GM12878 (cell line): ENCODE results near the gene SMIM38. TPM values are rescaled to one million over a fixed set of nuclear protein-coding genes. Genes with fewer than 3 reads are reported as not detected.

ENCODE experiments used
- ATAC-seq: fragments of 200-7000 bp; cut with Tn5 transposase; 3 replicates; pipeline ENCODE4 v1.9.1; 2020; ENCODE audit warnings: mild to moderate bottlenecking, moderate library complexity
- BruUV-seq: library from RNA; stranded (reverse); fragments of 400-500 nt; replicated peaks from 2 replicates; lab custom pipeline; 2021; lab: Mats Ljungman, UMichigan
- CTCF ChIA-PET: fragments of 300-600 bp; sonication (Branson Sonifier 250); formaldehyde crosslinking; extraction: SDS; loops from one replicate; lab custom pipeline; 2021; ENCODE audit warnings: inconsistent platforms; lab: Yijun Ruan, JAX
- POLR2A ChIA-PET: fragments of 350-600 bp; formaldehyde crosslinking; extraction: SDS; loops from one replicate; lab custom pipeline; 2021; ENCODE audit warnings: inconsistent platforms; lab: Charles Lee
- RAD21 ChIA-PET: fragments of 300-600 bp; sonication (Branson Sonifier 250); formaldehyde crosslinking; loops from one replicate; lab custom pipeline; 2023; ENCODE audit warnings: antibody characterized with exemption; ENCODE audit not compliant: unreplicated experiment; lab: Charles Lee
- SMC1A ChIA-PET: fragments of 300-600 bp; sonication (Branson Sonifier 250); formaldehyde crosslinking; loops from one replicate; lab custom pipeline; 2023; ENCODE audit not compliant: unreplicated experiment, uncharacterized antibody; lab: Charles Lee
- DNase-seq: peaks from one replicate; pipeline ENCODE4 v3.0.0-alpha.2; 2011; ENCODE audit warnings: low read depth, low spot score
- FAIRE-seq: peaks from 3 replicates; lab custom pipeline; 2011; peaks lifted over from hg19 to GRCh38; lab: Jason Lieb, UNC
- H2AFZ ChIP-seq: 2 replicates; pipeline ENCODE4 v1.6.0; 2011; ENCODE audit warnings: low read depth, low read length, control low read depth; ENCODE audit not compliant: control insufficient read depth
- H3K27ac ChIP-seq: 2 replicates; pipeline ENCODE4 v1.5.1; 2011; ENCODE audit warnings: control low read depth; ENCODE audit not compliant: control insufficient read depth, insufficient read depth
- H3K27me3 ChIP-seq, 2 experiments: replicated peaks in 1 of 2; 2 replicates each; pipeline versions ENCODE4 v1.6.0 to v1.6.1; 2011; ENCODE audit warnings: low read length in 1 of 2; ENCODE audit not compliant: control insufficient read depth in 2 of 2, insufficient read depth in 2 of 2
- H3K36me3 ChIP-seq, 2 experiments: 2 replicates each; pipeline ENCODE4 v1.5.1; 2011; ENCODE audit warnings: low read length in 1 of 2; ENCODE audit not compliant: control insufficient read depth in 2 of 2, insufficient read depth in 2 of 2
- H3K4me1 ChIP-seq: 2 replicates; pipeline ENCODE4 v1.6.1; 2011; ENCODE audit warnings: mild to moderate bottlenecking, low read length, moderate library complexity, mixed read lengths; ENCODE audit not compliant: control insufficient read depth, insufficient read depth
- H3K4me2 ChIP-seq: 2 replicates; pipeline ENCODE4 v1.6.0; 2011; ENCODE audit warnings: control low read depth; ENCODE audit not compliant: control insufficient read depth, insufficient read depth
- H3K4me3 ChIP-seq: fragments of 200-600 bp; sonication (generic); 2 replicates; pipeline ENCODE4 v1.5.1; 2016
- H3K79me2 ChIP-seq: 2 replicates; pipeline ENCODE4 v1.6.0; 2011; ENCODE audit warnings: low read length; ENCODE audit not compliant: control insufficient read depth, insufficient read depth
- H3K9ac ChIP-seq: 2 replicates; pipeline ENCODE4 v1.8.0; 2011; ENCODE audit warnings: low read length, control low read depth, mixed read lengths; ENCODE audit not compliant: control insufficient read depth, insufficient read depth
- H3K9me3 ChIP-seq: replicated peaks from 3 replicates; pipeline ENCODE4 v1.5.1; 2011; ENCODE audit warnings: mild to moderate bottlenecking, low read length; ENCODE audit not compliant: control insufficient read depth, insufficient read depth
- H4K20me1 ChIP-seq: 2 replicates; pipeline ENCODE4 v1.6.0; 2011; ENCODE audit not compliant: control insufficient read depth, insufficient read depth
- ASH2L ChIP-seq: fragments of 300-600, 200-600 bp; sonication (generic); IDR thresholded peaks from 2 replicates; pipeline ENCODE4 v1.6.1; 2017; ENCODE audit warnings: low read depth, mild to moderate bottlenecking, borderline replicate concordance
- CHD2 ChIP-seq: IDR thresholded peaks from 2 replicates; pipeline ENCODE4 v1.6.1; 2011; ENCODE audit warnings: low read depth, low read length, improper control_type of control experiment, borderline replicate concordance
- E4F1 ChIP-seq: fragments of 450-650 bp; IDR thresholded peaks from 2 replicates; pipeline ENCODE4 v1.6.1; 2018; ENCODE audit warnings: borderline replicate concordance, mild to moderate bottlenecking; ENCODE audit not compliant: partially characterized antibody
- EP300 ChIP-seq, 2 experiments: fragments of 150-350 bp in 1 of 2; IDR thresholded peaks; 2 replicates each; pipeline ENCODE4 v1.6.1; 2011 to 2012; ENCODE audit warnings: low read depth in 2 of 2, low read length in 2 of 2, borderline replicate concordance in 1 of 2, improper control_type of control experiment in 1 of 2, inconsistent platforms in 1 of 2; ENCODE audit not compliant: control insufficient read depth in 1 of 2
- SRF ChIP-seq, 2 experiments: IDR thresholded peaks; 2 replicates each; pipeline ENCODE4 v1.6.1; 2011; ENCODE audit warnings: low read depth in 2 of 2, low read length in 2 of 2, mild to moderate bottlenecking in 1 of 2, moderate library complexity in 1 of 2
- ZNF24 ChIP-seq: fragments of 450-650 bp; IDR thresholded peaks from 2 replicates; pipeline ENCODE4 v1.6.1; 2017; ENCODE audit warnings: antibody characterized with exemption, mild to moderate bottlenecking
- WGBS: methylation state at CpG from one replicate; pipeline ENCODE4 v1.1.6; 2016; ENCODE audit warnings: low lambda C conversion rate; ENCODE audit not compliant: insufficient replicate concordance, insufficient coverage; ENCODE audit errors: missing lambda C conversion rate; 5-methylcytosine and 5-hydroxymethylcytosine counted together
- in situ Hi-C: fragments of 300-500 bp; cut with MboI; formaldehyde crosslinking; loops from 9 replicates; pipeline ENCODE4 v1.14.3; 2018; ENCODE audit warnings: mixed read lengths
- intact Hi-C: fragments of 100-400 bp; cut with micrococcal nuclease; formaldehyde crosslinking; loops from one replicate; pipeline ENCODE4 v1.14.2; 2022; ENCODE audit not compliant: unreplicated experiment
- polyA plus RNA-seq, 11 experiments: library from polyadenylated mRNA; depleted of rRNA in 4 of 11; unstranded in 6 of 11; stranded (reverse) in 5 of 11; fragments of >200 nt; fragmentation: Nextera tagmentation in 4 of 11; fragmentation: Illumina TruSeq in 1 of 11; extraction: Ambion mirVana in 4 of 11; extraction: Trizol in 1 of 11; gene quantifications; 1 replicate in 1 of 11; 2 replicates in 10 of 11; pipeline versions ENCODE4 v1.2.1 to v1.2.3, GENCODE V29; 2011 to 2016; ENCODE audit warnings: inconsistent platforms in 2 of 11, missing spikeins in 2 of 11, low read depth in 1 of 11
- total RNA-seq, 4 experiments: library from RNA; depleted of rRNA in 3 of 4; stranded (reverse); fragments of >200 nt in 3 of 4; fragmentation: Illumina TruSeq in 1 of 4; extraction: Trizol in 1 of 4; gene quantifications; 2 replicates each; pipeline versions ENCODE4 v1.2.1 to v1.2.3, GENCODE V29; 2013 to 2021
- TF ChIP-seq, protein P1 (sequence below): fragments of 450-650 bp; IDR thresholded peaks from 2 replicates; pipeline ENCODE4 v1.6.1; 2017; ENCODE audit warnings: low read depth, mild to moderate bottlenecking, moderate library complexity
- TF ChIP-seq, protein P2 (sequence below): fragments of 450-650 bp; formaldehyde crosslinking; IDR thresholded peaks from 2 replicates; pipeline ENCODE4 v1.5.0; 2022; ENCODE audit warnings: mild to moderate bottlenecking, missing genetic modification characterization
- TF ChIP-seq, protein P3 (sequence below): IDR thresholded peaks from 2 replicates; pipeline ENCODE4 v1.6.1; 2011; ENCODE audit warnings: low read depth, mild to moderate bottlenecking, low read length, moderate library complexity, borderline replicate concordance; ENCODE audit errors: extremely low read depth
- TF ChIP-seq, protein P4 (sequence below): fragments of 450-650 bp; IDR thresholded peaks from 2 replicates; pipeline ENCODE4 v1.6.1; 2017; ENCODE audit warnings: mild to moderate bottlenecking, moderate library complexity

SMIM38 gene
- total and polyA plus RNA-seq, 10 of the 15 experiments (the other 5 are each of a cell fraction or from before 2014, with no cell fraction given), result 0.15 to 5.0 (median 2.1) TPM; not detected in 1

- Histone ChIP-seq H3K9me3 (peaks cover 10% of the 10 kb centered on the region), H3K27me3 (no peaks in the 10 kb centered on the region), H3K4me3 (no peak overlapping the region), H4K20me1 (no peaks in the 10 kb centered on the region), H3K27ac (no peak overlapping the region), H3K4me1 (peaks cover 4% of the 10 kb centered on the region; the same call in 1 of the 2 replicates), H3K4me2 (no peak overlapping the region), H3K36me3 (no peaks in the 10 kb centered on the region), H3K79me2 (no peaks in the 10 kb centered on the region), H3K9ac (no peak overlapping the region), H2AFZ (no peak overlapping the region)
- CTCF ChIA-PET, result no interaction called here
- in situ Hi-C loops (no loop called here), intact Hi-C loops (no loop called here)
- FAIRE-seq (no peak), ATAC-seq (no peak), DNase-seq (no peak)
- POLR2A ChIA-PET, result no interaction called here
- SMC1A ChIA-PET, result no interaction called here
- 66% methylated on average over 7 of the region's 7 CpGs for WGBS
- RAD21 ChIA-PET, result no interaction called here
- BruUV-seq, result no TSS peak
- TF ChIP-seq E4F1 (no peak), ASH2L (no peak), CHD2 (no peak), EP300 (IDR thresholded peaks at IDR 0.05; ENCODE audit: borderline replicate concordance in 1 of 2, control insufficient read depth in 1 of 2, low read depth in 2 of 2, low read length in 2 of 2) (no peak), SRF (IDR thresholded peaks at IDR 0.05; ENCODE audit: low read depth in 2 of 2, low read length in 2 of 2) (no peak), ZNF24 (no peak)
- TF ChIP-seq, protein P1, sequence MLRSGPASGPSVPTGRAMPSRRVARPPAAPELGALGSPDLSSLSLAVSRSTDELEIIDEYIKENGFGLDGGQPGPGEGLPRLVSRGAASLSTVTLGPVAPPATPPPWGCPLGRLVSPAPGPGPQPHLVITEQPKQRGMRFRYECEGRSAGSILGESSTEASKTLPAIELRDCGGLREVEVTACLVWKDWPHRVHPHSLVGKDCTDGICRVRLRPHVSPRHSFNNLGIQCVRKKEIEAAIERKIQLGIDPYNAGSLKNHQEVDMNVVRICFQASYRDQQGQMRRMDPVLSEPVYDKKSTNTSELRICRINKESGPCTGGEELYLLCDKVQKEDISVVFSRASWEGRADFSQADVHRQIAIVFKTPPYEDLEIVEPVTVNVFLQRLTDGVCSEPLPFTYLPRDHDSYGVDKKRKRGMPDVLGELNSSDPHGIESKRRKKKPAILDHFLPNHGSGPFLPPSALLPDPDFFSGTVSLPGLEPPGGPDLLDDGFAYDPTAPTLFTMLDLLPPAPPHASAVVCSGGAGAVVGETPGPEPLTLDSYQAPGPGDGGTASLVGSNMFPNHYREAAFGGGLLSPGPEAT, result no peak
- TF ChIP-seq, protein P2, sequence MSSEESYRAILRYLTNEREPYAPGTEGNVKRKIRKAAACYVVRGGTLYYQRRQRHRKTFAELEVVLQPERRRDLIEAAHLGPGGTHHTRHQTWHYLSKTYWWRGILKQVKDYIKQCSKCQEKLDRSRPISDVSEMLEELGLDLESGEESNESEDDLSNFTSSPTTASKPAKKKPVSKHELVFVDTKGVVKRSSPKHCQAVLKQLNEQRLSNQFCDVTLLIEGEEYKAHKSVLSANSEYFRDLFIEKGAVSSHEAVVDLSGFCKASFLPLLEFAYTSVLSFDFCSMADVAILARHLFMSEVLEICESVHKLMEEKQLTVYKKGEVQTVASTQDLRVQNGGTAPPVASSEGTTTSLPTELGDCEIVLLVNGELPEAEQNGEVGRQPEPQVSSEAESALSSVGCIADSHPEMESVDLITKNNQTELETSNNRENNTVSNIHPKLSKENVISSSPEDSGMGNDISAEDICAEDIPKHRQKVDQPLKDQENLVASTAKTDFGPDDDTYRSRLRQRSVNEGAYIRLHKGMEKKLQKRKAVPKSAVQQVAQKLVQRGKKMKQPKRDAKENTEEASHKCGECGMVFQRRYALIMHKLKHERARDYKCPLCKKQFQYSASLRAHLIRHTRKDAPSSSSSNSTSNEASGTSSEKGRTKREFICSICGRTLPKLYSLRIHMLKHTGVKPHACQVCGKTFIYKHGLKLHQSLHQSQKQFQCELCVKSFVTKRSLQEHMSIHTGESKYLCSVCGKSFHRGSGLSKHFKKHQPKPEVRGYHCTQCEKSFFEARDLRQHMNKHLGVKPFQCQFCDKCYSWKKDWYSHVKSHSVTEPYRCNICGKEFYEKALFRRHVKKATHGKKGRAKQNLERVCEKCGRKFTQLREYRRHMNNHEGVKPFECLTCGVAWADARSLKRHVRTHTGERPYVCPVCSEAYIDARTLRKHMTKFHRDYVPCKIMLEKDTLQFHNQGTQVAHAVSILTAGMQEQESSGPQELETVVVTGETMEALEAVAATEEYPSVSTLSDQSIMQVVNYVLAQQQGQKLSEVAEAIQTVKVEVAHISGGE (CRISPR knock-in tag), result no peak
- TF ChIP-seq, protein P3, sequence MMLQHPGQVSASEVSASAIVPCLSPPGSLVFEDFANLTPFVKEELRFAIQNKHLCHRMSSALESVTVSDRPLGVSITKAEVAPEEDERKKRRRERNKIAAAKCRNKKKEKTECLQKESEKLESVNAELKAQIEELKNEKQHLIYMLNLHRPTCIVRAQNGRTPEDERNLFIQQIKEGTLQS, result no peak
- TF ChIP-seq, protein P4, sequence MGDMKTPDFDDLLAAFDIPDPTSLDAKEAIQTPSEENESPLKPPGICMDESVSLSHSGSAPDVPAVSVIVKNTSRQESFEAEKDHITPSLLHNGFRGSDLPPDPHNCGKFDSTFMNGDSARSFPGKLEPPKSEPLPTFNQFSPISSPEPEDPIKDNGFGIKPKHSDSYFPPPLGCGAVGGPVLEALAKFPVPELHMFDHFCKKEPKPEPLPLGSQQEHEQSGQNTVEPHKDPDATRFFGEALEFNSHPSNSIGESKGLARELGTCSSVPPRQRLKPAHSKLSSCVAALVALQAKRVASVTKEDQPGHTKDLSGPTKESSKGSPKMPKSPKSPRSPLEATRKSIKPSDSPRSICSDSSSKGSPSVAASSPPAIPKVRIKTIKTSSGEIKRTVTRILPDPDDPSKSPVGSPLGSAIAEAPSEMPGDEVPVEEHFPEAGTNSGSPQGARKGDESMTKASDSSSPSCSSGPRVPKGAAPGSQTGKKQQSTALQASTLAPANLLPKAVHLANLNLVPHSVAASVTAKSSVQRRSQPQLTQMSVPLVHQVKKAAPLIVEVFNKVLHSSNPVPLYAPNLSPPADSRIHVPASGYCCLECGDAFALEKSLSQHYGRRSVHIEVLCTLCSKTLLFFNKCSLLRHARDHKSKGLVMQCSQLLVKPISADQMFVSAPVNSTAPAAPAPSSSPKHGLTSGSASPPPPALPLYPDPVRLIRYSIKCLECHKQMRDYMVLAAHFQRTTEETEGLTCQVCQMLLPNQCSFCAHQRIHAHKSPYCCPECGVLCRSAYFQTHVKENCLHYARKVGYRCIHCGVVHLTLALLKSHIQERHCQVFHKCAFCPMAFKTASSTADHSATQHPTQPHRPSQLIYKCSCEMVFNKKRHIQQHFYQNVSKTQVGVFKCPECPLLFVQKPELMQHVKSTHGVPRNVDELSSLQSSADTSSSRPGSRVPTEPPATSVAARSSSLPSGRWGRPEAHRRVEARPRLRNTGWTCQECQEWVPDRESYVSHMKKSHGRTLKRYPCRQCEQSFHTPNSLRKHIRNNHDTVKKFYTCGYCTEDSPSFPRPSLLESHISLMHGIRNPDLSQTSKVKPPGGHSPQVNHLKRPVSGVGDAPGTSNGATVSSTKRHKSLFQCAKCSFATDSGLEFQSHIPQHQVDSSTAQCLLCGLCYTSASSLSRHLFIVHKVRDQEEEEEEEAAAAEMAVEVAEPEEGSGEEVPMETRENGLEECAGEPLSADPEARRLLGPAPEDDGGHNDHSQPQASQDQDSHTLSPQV, result no peak
Measured at GRCh38 chr11:69187540-69188065, 31.9 kb downstream of the SMIM38 start.
